ENCODE results near the gene AGO4. TPM values are rescaled to one million over a fixed set of nuclear protein-coding genes. Genes with fewer than 3 reads are reported as not detected.
"Not testable (repeated sequence)": the region's sequence is repeated elsewhere in the genome, so short reads cannot be mapped to it uniquely, and the experiment has no call there.

AGO4 gene
- total RNA-seq, 2 donors from 2014 or later: 16.2 to 19.4 TPM

- Histone ChIP-seq H3K36me3 (no peaks in the 10 kb centered on the region), H3K9me3 (no peaks in the 10 kb centered on the region), H3K4me3 (peak overlapping the region; percentile 92), H3K4me1 (ENCODE audit: control insufficient read depth in 1 of 2, low read depth in 2 of 2) (peaks cover 15 to 28% of the 10 kb centered on the region in 2 donors), H3K27me3 (replicated peaks; ENCODE audit: insufficient read depth) (no peaks in the 10 kb centered on the region), H3K27ac (peak overlapping the region; percentile 86 to 95)
- DNase-seq (ENCODE audit: low spot score): no peak
- ATAC-seq (ENCODE audit: insufficient number of reproducible peaks, low FRiP score, low read depth): no peak
- TF ChIP-seq, protein P1, sequence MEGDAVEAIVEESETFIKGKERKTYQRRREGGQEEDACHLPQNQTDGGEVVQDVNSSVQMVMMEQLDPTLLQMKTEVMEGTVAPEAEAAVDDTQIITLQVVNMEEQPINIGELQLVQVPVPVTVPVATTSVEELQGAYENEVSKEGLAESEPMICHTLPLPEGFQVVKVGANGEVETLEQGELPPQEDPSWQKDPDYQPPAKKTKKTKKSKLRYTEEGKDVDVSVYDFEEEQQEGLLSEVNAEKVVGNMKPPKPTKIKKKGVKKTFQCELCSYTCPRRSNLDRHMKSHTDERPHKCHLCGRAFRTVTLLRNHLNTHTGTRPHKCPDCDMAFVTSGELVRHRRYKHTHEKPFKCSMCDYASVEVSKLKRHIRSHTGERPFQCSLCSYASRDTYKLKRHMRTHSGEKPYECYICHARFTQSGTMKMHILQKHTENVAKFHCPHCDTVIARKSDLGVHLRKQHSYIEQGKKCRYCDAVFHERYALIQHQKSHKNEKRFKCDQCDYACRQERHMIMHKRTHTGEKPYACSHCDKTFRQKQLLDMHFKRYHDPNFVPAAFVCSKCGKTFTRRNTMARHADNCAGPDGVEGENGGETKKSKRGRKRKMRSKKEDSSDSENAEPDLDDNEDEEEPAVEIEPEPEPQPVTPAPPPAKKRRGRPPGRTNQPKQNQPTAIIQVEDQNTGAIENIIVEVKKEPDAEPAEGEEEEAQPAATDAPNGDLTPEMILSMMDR (IDR thresholded peaks at IDR 0.05): no peak
These were observed 766 bp downstream of the AGO4 start for GRCh38 chr1:35808450-35809113.

DNA sequence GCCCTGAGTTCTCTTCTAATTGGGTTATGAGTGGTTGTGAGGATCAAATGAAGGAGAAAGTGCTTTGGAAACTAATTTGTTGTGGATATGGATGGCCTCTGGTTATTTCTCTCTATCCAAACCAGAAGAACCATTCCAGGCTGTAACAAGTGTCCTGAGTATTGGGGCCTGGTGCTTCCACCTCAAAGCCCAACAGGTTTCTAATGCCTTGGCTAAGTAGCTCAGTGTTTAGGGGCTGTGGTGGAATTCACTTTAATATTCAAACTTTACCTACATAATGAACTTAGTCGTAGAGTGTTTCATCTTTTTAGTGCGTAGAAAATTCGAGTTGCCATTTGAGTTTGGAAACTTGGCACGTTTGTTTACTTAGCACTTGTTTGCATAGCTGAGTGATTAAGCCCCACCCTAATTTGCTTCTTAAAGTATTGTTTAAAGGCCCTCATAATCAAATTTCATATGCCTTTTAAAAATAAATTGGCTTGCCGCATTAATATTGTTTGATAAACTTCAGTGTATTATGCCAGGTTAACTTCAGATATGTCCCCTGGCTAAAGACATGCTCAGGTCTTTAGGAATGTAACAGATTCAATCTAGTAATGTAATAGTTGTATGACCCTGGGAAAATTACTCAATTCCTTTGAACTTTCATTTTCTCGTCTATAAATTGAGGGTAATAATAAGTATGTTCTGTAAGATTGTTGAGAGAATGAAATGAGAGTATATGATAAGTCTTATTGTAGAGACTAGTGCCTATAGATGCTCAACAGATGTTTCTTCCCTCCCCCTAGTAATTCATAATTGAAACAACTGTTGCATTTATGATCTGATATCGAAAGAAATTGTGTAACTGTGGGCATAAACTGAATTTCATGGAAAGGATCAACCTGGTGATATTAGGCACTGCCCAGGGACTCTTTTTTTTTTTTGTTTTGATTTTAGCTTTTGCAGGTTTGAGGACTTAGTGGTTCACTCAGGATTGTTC lies 1.6 kb downstream of the AGO4 start:
- ATAC-seq (ENCODE audit: insufficient number of reproducible peaks, low FRiP score, low read depth): no peak
- TF ChIP-seq, protein P1 (IDR thresholded peaks at IDR 0.05): no peak
- H3K27me3 ChIP-seq (replicated peaks; ENCODE audit: insufficient read depth): no peaks in the 10 kb centered on the region
- H3K27ac ChIP-seq: peak overlapping the region; percentile 86 to 95
- no peak for DNase-seq (ENCODE audit: low spot score)
- peaks cover 15 to 28% of the 10 kb centered on the region in 2 donors for H3K4me1 ChIP-seq (ENCODE audit: control insufficient read depth in 1 of 2, low read depth in 2 of 2)
- peak overlapping the region; percentile 92 for H3K4me3 ChIP-seq
- no peaks in the 10 kb centered on the region for H3K36me3 ChIP-seq
- no peaks in the 10 kb centered on the region for H3K9me3 ChIP-seq

DNA sequence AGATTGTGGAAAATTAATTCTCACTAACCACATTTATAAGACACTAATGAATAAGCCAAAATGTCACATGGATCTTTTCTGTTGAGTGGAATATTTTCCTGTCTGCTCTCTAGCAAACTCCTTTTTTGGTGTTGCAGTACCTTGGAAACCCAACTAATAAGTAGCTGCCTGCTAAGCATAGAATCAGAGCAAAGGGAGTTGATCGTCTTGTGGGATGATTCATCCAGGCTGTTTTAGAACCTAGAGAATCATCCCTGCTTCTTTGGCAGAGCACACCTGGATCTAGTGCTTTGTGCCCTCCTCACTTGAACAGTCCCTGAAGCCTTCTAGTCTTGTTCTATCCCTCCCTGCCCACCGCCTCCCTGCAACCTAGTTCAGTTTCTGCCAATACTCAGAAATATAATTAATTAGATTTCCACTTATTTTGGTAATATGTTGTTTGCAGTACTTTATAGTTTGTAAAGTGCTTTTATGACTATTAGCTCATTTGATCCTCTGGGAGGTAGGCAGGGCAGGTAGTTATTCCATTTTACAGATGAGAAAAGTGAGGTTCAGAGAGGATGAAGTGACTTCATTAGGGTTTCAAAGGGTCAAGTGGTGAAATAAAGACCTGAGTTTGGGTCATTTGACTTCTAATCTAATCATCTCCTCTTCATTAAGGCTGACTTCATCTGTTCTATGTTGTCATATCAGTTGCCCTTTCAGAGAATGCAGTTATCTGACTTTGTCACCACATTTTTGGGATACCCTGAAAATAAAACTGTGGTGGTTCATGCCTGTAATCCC lies 2.5 kb downstream of the AGO4 start:
- Histone ChIP-seq H3K4me1 (ENCODE audit: control insufficient read depth in 1 of 2, low read depth in 2 of 2) (peaks cover 15 to 28% of the 10 kb centered on the region in 2 donors), H3K27ac (peak overlapping the region in 1 of 2 donors; percentile 95), H3K36me3 (no peaks in the 10 kb centered on the region), H3K9me3 (no peaks in the 10 kb centered on the region), H3K4me3 (peak overlapping the region; percentile 92), H3K27me3 (replicated peaks; ENCODE audit: insufficient read depth) (no peaks in the 10 kb centered on the region)
- TF ChIP-seq, protein P1 (IDR thresholded peaks at IDR 0.05): no peak
- ATAC-seq (ENCODE audit: insufficient number of reproducible peaks, low FRiP score, low read depth) (no peak), DNase-seq (ENCODE audit: low spot score) (no peak)

DNA sequence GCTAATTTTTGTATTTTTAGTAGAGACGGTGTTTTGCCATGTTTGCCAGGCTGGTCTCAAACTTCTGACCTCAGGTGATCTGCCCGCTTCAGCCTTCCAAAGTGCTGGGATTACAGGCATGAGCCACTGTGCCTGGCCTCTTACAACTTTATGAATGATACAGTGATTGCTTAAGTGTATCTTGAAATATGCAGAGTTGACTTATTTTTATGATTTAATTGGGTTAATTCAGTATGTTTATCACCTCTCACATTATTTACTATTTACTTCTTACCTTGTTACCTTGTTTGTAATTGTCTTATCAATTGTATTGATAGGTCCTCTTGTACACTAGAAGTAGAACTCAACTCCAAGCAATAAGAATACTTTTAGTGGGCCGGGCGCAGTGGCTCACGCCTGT lies 4.9 kb downstream of the AGO4 start:
- ATAC-seq (ENCODE audit: insufficient number of reproducible peaks, low FRiP score, low read depth); H3K36me3 ChIP-seq; H3K27me3 ChIP-seq (replicated peaks; ENCODE audit: insufficient read depth); H3K27ac ChIP-seq; H3K9me3 ChIP-seq; DNase-seq (ENCODE audit: low spot score); H3K4me3 ChIP-seq: not testable (repeated sequence)
- peaks cover 12 to 28% of the 10 kb centered on the region in 2 donors for H3K4me1 ChIP-seq (ENCODE audit: control insufficient read depth in 1 of 2, low read depth in 2 of 2)

DNA sequence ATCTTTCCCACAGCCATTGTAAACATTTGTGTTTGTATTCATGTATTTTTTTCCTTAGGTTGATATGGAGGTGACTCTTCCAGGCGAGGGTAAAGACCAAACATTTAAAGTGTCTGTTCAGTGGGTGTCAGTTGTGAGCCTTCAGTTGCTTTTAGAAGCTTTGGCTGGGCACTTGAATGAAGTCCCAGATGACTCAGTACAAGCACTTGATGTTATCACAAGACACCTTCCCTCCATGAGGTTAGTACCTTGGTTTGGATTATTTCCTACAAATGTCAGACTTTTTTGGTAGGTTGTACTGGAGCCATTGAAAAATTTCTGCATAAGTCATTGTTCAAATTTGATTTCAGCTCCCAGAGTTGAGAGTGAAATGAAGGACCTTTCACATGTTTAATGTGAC lies 17.4 kb downstream of the AGO4 start:
- Histone ChIP-seq H3K27ac (no peak overlapping the region), H3K9me3 (no peaks in the 10 kb centered on the region), H3K4me1 (ENCODE audit: control insufficient read depth in 1 of 2, low read depth in 2 of 2) (no peaks in the 10 kb centered on the region), H3K4me3 (no peak overlapping the region), H3K27me3 (replicated peaks; ENCODE audit: insufficient read depth) (no peaks in the 10 kb centered on the region), H3K36me3 (peaks cover 33% of the 10 kb centered on the region)
- TF ChIP-seq, protein P1 (IDR thresholded peaks at IDR 0.05): no peak
- ATAC-seq (ENCODE audit: insufficient number of reproducible peaks, low FRiP score, low read depth) (no peak), DNase-seq (ENCODE audit: low spot score) (no peak)
